GM12864 (cell line): ENCODE measurements around the gene OSTN.

Experiments
- DNase-seq: peaks from one replicate; pipeline ENCODE4 v3.0.0-alpha.2; 2011; ENCODE audit warnings: low read depth
- H3K4me3 ChIP-seq: 2 replicates; pipeline ENCODE4 v1.5.1; 2011; ENCODE audit warnings: mild to moderate bottlenecking, low read depth, low read length, control low read depth
- TF ChIP-seq, protein P1 (sequence below): IDR thresholded peaks from 2 replicates; pipeline ENCODE4 v1.5.1; 2011; ENCODE audit warnings: low read depth, mild to moderate bottlenecking, moderate library complexity, low read length, control low read depth, inconsistent platforms; ENCODE audit errors: missing control alignments

The OSTN gene

GRCh38 chr3:191198480-191198879 lies 561 bp upstream of the OSTN start:
- TF ChIP-seq, protein P1, sequence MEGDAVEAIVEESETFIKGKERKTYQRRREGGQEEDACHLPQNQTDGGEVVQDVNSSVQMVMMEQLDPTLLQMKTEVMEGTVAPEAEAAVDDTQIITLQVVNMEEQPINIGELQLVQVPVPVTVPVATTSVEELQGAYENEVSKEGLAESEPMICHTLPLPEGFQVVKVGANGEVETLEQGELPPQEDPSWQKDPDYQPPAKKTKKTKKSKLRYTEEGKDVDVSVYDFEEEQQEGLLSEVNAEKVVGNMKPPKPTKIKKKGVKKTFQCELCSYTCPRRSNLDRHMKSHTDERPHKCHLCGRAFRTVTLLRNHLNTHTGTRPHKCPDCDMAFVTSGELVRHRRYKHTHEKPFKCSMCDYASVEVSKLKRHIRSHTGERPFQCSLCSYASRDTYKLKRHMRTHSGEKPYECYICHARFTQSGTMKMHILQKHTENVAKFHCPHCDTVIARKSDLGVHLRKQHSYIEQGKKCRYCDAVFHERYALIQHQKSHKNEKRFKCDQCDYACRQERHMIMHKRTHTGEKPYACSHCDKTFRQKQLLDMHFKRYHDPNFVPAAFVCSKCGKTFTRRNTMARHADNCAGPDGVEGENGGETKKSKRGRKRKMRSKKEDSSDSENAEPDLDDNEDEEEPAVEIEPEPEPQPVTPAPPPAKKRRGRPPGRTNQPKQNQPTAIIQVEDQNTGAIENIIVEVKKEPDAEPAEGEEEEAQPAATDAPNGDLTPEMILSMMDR: no peak
- DNase-seq: no peak
- no peak overlapping the region for H3K4me3 ChIP-seq

GRCh38 chr3:191210032-191210431 lies 11.0 kb downstream of the OSTN start:
- H3K4me3 ChIP-seq: no peak overlapping the region
- DNase-seq: no peak
- TF ChIP-seq, protein P1: no peak

DNA sequence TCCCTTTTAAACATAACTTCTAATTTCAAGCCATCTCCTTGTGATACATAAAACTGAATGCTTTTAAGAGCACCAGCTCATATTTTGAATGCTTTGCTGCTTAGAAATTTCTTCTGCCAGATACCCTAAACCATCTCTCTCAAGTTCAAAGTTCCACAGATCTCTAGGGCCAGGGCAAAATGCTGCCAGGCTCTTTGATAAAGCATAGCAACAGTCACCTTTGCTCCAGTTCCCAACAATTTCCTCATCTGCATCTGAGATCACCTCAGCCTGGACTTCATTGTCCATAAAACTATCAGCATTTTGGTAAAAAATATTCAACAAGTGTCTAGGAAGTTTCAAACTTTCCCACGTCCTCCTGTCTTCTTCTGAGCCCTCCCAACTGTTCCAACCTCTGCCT lies 17.5 kb downstream of the OSTN start:
- TF ChIP-seq, protein P1: no peak
- DNase-seq: no peak

DNA sequence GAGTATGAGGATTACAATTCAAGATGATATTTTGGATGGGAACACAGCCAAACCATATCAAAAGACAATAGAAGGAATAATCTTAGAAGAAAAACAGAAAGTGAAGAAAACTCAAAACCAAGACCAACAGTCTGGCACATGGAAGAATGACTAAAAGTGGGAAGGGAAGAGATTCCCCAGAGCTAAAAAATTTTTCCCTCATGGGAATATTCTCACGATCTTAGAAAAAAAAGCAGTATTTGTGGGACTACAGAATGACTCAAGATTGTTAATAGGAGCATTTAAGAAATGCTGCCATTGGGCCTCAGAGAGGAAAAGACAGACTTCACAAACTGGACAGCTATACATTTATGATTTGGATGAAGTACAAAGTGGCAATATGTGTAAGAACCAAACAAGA lies 18.3 kb downstream of the OSTN start:
- TF ChIP-seq, protein P1: no peak
- no peak overlapping the region for H3K4me3 ChIP-seq
- no peak for DNase-seq

More for the DNA sequence above, 17.5 kb downstream of the OSTN start:
- no peak overlapping the region for H3K4me3 ChIP-seq

GRCh38 chr3:191220908-191221307 lies 21.9 kb downstream of the OSTN start:
- DNase-seq: no peak

DNA sequence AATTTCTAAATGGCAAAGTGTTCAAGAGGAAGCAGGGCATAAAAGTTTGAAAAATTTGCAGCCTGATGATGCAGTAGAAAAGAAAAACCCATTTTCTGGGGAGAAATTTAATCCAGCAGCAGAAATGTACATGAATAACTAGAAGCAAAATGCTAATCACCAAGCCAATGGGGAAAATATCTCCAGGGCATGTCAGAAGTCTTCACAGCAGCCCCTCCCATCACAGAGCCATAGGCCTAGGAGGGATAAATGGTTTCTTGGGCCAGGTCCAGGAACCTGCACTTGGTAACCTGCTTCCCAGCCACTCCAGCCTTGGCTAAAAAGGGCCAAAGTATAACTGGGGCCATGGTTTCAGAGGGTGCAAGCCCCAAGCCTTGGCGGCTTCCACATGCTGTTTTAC lies 22.6 kb downstream of the OSTN start:
- no peak overlapping the region for H3K4me3 ChIP-seq
- no peak for DNase-seq
- TF ChIP-seq, protein P1: no peak

More at GRCh38 chr3:191220908-191221307, 21.9 kb downstream of the OSTN start:
- TF ChIP-seq, protein P1: no peak
- no peak overlapping the region for H3K4me3 ChIP-seq

GRCh38 chr3:191227541-191227940 lies 28.5 kb downstream of the OSTN start:
- TF ChIP-seq, protein P1: no peak
- DNase-seq: no peak
- H3K4me3 ChIP-seq: no peak overlapping the region
